Fibroblast of skin of right biceps (primary cell): ENCODE results near the gene SLC35B3.
"Not testable (repeated sequence)": the region's sequence is repeated elsewhere in the genome, so short reads cannot be mapped to it uniquely, and the experiment has no call there.

ENCODE experiments used
- DNase-seq: peaks from one replicate; pipeline ENCODE4 v3.0.0-alpha.2; 2013

The SLC35B3 gene

DNA sequence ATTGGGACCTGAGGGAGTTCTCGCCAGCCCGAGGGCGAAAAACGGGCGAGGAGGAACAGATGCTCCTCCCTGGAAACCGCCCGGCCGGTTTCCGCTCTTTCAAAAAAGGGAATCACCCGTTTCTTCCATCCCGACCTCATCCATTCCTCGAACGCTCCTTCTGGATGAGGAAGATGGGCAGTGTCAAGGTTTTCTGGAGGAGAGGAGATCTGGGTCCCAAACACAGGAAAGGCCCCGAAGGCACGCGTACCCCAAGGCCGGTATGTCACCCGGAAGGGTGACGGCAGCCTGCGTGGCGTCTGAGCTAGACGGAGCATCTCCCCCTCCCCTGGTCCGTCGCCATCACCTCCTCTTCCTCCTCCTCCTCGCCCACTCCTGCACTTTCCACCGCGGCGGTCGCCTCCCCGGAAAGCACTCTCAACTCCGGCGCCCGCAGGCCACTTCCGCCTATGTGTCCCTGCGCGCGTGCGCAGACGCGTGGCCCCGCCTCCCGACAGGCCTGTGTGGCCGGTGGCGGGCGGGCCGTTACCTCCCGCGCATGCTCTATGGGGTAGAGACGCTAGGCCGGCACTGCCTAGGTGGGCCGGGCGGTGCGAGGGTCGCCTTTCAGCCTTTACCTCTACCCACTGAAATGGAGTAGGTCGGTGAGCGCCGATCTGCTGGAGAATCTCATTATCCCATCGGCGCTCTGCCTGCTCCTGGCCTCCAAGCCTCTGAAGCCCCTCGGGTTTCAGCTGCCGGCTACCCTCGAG is at the start of gene SLC35B3:
Gene SLC35B3 (minus strand): TSS at position 453 of the 752 bp plus-strand sequence.
- DNase-seq: peak; percentile 94

DNA sequence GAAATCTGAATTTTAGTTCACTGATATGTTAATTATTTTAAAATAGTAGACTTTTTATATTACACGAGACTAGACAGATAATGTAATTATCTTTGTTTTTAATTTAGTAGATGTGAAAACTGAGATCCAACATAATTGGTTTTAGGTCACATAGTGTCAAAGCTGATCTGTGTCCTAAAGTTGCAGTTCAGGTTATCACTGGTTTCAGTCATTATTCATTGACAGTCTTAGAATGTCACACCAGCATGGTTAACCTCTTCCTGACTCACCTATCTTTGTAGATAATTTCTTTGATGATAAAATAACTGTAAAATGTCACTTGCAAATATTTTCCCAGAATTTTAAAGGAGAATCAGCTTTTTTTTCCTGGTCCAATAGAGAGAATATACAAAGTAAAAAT is 48.3 kb upstream of the SLC35B3 start:
- DNase-seq: no peak

DNA sequence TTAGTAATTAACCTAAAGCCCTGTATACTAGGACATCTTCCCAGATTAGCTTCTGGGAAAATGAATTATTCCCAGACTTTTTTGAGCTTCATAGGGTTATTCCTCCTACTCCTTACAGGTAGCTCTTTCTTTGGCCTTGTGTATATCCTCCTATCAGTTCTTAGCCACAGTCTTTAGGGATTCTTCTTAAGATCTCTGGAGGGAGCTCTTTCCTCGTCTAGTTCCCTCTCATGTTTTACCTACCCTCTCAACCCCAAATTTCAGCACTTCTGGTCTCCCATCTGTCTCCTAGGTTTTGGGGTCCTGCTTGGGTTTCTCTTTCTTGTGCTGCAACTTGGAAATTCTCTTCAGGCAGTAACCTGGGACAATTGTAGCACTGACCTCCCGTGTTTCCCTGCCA is 46.4 kb upstream of the SLC35B3 start:
- DNase-seq: no peak

DNA sequence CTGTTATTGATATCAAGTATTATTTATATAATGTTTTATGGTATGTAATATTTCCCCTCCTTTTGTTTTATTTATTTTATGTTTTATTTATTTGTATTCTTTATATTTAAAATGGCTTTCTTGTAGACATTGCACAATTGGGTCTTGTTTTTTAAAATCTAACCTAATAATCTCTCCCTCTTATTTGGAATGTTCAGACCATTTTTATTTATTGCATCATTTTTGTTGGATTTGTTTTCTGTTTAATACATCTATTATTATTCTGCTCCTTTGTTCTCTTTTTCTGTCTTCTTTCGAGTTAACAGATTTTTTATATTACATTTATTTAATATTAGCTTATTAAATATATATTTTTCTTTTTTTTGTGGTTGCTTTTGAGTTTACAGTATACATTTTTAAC is 43.1 kb upstream of the SLC35B3 start:
- no peak for DNase-seq

DNA sequence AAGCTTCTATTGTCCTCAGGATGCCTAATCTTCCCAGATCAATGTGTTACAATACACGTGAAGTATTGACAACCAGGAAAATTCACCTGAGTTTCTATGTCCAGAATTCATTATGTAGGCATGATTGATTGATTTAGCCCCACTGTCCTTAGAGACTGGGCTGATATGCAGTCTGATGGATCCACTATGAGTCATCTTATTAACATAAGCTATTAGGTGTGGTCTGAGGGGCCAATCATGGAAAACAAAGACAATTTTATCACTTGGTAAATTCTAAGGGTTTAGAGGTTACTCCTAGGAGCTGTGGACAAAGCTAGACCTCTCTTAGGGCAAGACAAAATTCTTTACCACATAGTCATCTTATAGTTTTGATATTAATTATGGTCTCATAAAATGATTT is 41.3 kb upstream of the SLC35B3 start:
- DNase-seq: no peak

DNA sequence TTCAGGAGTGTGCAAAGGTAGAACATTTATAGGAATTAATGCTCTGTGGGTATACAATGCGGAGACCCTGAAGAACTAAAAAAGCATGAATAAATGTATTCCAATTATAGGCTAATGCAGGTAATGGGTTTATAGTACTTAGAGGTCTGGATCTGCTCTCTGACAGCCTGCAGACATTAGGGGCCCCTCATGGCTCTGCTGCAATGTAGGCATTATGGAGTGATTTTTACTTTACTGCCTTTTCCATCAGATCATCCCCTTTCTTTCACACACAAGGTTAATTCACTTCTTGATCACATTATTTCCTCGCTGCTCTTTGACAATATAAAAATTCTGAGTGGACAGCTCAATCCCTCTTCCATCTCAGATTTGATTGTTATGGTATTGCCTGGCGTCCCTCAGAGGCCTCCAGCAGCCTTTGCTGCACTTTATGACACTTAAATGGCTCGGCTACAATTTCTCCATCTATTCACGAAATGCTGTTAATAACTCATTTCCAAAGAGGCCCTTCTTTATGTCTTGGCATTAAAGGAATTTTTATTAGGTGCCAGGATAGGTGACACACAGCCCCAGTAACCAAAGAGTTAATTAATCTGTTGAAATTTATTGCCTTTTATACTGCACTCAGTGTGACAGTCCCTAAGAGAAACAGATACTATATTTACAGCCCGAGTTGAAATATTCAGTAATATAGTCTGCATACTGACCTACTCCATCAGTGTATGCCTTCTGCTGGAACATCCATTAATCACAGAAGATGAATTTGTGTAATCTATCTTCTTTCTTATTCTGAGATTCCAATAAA is 33.4 kb upstream of the SLC35B3 start:
- DNase-seq: no peak

DNA sequence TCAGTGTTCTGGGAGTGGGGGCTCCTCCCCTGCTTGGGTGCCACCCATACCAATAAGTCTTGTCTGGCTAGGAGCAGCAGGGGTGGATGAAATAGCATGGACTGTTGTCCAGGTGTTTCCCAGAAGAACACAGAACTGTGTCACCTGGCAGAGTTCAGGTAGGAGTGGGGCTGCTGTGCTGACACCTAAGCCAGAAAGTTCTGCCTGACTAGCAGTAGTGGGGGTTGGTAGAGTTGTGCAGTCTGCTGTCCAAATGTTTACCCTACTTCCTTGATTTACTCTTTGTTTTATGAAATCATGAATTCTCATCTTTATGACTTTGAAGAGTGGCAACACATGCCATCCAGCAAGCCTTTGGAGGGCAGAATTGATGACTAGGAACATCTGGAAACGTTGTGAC is 27.3 kb upstream of the SLC35B3 start:
- no peak for DNase-seq

DNA sequence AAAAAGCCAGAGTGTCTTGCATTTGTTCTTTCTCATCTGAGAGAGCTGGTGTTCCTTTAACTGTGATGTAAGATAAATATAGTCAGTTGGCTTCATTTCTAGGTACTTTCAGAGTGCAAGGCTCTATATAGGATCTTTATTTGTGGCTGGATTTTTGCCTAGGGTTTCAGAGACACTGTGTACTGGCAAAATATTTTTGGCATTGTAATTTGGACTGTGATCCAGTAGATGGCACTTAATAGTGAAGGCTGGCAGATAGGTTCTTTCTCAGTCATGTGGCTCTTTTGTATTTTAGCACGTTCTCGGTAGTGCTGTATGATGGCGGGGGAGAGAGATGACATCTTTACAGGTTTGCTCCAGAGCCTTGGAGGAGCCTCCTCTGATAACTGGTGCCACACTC is 26.8 kb upstream of the SLC35B3 start:
- DNase-seq: no peak

DNA sequence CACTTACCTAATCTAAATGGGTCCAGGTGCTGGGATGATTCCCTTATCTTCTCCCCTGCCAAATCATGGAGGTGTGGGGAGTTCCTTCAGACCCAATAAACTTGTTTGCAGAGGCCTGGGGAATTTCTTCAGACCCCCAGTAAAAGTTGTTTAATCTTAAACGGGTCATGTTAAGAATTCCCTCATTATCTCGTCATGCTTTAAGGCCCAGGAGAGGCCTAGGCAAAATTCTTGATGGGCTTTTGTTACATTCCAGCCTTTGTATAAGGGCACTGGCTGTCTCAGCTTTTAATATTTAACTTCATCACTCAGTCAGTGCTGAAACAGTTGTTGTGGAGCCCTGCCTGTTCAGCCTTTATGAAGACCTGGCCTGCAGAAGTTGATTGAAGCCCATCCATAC is 11.0 kb upstream of the SLC35B3 start:
- DNase-seq: no peak

DNA sequence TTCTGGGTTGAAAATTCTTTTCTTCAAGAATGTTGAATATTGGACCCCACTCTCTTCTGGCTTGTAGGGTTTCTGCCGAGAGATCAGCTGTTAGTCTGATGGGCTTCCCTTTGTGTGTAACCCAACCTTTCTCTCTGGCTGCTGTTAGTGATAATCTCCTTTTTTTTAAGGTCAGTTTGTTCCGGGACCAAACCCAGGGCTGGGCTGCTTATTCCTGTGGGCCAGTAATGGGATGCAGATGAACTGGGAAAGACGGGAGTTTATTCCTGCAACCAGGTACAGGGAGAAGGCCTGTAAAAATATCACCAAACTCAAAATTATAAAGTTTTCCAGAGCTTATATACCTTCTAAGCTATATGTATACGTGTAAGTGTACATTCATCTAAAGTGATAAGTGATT is 10.6 kb upstream of the SLC35B3 start:
- DNase-seq: not testable (repeated sequence)

DNA sequence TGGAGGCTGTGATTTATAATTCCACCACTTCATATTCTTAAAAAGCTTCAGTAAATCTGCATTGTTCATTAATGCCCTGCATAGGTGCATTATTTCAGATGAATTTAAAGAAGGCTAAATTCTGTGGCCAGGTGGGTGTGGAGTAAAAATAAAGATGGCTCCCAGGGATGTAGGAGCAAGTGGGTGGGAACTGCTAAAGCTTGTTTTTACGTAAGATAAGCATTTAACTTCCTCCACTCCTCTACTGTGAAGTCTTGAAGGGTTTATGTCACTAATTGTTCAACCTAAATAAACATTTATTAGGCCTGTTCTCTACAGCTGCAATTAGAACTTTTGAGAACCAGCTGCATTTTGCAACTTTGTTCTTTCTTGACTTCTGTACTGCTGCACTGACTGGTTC is 6.8 kb upstream of the SLC35B3 start:
- DNase-seq: no peak

DNA sequence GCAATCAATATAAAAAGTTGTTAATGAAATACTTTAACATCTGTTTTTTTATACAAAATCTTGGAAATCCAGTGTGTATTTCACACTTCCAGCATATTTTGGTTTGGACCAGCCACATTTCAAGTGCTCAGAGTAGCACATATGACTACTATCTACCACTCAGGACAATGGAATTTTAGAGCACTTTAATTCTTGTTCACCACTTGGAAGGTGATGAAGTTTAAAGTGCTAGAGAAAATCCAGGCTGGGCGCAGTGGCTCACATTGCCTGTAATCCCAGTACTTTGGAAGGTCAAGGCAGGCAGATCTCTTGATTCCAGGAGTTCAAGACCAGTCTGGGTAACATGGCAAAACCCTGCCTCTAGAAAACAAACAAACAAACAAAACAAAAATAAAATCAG is 6.1 kb upstream of the SLC35B3 start:
- DNase-seq: peak; percentile 2

DNA sequence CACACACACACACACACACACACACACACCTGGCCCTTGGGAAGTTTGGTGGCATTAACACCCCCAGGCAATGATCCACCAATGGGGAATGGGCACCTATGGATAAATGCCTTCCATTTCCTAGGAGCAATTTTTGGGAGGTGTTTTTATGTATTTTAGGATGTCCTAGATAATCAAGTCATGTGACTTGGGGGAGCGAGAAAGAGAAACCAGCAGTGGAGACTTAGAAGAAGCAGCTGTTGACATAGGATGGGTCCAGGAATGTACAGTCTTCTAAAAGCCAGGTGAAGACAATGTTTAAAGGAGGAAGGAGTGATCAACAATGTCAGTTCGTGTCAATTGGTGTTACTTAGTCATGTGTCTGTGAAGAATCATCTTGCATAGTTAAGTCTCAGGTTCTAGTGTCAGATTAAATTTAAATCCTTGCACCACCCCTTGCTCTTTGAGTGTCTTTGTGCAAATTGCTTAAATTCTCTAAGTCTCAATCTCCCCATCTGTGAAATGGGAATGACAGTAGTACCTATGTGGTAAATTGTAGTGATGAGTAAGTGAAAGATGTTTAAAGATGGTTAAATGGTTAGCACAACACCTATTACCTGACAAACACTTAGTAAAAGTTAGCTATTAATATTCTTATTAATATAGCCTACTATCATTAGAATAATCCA is 4.4 kb upstream of the SLC35B3 start:
- no peak for DNase-seq

DNA sequence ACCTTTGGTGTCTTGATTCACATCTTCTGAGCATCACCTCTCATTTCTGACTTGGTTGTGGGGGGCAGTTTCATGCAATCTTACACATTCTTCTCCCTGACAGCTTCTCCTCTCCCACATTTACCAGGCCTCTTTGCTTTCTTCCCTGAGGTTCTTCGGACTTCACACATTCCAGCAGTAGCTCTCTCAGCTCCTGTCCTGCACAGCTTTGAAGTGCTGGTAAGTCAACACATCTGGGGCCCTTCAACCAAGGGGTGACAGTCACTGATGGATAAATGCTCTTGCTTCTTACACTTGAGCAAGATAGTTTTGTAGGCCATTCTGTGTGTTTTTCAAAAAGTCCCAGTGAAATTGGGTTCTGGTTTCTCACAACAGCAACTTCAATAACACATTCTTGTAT is 2.5 kb upstream of the SLC35B3 start:
- DNase-seq: no peak

DNA sequence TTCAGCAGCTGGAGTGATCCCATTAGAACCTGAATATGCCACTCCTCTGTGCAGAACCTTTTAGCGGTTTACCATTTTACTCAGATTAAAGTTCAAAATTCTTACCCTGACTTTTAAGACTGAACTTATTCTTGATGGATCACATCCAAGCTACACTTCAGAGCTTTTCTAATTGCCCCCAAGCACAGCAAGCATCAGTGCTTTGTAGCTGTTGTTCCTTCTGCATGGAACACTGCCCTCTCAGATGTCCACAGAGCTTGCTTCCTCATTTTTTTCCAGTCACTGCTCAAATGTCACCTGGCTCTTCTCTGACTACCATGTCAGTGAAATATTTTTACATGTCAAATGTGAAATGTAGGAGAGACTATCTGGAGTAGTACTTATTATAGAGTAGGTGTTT is 1.6 kb upstream of the SLC35B3 start:
- no peak for DNase-seq

DNA sequence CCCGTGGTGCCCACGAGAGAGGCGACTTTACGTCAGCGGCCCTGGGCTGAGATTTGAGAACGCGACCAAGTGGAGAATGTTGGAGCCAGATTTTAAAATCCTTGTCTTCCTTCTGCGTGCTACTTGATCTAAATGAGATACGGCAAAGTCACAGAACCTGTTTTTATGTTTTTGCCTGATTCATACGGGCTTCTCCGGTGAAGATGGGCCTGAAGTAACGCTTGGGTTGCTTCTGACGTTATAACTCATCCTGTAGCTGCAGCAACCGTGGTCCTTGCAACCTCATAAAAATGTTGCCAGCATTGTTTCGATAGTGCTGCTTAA is 462 bp upstream of the SLC35B3 start:
- no peak for DNase-seq

DNA sequence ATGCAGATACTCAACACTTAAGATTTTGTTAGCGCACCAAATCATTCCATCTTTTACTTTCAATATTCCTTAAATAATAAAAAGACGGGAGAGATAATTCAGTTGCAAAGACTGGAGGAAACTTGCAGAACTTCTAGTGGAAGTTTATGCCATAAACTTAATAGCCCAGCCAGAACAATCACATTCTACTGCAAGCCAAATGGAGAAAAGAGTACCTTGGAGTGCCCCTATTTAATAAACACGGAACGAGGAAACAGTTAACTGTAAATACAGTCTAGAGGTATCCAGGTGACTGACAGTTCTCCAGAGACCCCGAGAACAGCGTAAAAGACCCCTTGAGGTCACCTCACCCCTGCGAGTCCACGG is 635 bp downstream of the SLC35B3 start:
- DNase-seq: peak; percentile 2

DNA sequence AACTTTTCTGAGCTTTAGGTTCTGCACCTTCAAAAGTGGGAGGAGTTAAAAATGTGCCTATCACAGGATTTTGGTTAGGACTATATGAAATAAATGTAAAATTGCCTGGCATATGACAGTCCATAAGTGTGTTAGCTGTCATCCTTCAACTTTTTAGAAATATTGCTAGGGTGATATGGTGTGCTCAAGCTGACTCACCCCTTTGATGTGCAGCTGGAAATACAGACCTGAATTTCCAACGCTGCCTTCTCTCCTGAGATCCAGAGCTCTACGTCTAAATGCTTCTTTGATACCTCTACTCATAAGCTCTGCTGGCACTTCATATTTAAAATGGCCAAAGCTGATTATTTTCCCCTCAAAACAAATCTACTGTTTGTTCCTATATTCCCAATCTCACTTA is 2.7 kb downstream of the SLC35B3 start:
- DNase-seq: peak; percentile 2

DNA sequence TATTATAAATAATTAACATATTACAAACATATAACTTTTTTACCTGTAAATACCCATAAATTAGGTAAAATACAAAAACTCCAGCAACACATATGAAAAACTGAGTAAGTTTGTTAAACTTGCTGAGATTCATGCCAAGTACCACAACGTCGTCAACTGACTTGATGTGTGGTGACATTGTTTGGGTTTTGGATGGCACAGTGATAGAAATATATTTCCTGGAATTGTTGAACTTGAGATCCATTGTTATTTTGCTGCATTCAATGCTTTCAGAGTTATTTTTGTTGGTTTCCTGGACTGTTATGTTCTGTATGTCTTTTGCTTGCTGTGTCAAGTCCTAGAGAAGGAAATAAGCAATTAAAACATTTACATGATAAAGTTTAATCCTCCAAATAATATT is 5.5 kb downstream of the SLC35B3 start:
- DNase-seq: no peak

DNA sequence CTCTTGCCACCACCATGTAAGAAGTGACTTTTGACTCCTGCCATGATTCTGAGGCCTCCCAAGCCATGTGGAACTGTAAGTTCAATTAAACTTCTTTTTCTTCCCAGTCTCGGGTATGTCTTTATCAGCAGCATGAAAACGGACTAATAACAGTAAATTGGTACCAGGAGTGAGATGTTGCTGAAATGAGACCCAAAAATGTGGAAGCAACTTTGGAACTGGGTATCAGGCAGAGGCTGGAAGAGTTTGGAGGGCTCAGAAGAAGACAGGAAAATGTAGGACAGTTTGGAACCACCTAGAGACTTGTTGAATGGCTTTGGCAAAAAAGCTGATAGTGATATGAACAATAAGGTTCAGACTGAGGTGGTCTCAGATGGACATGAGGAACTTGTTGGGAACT is 8.8 kb downstream of the SLC35B3 start:
- DNase-seq: not testable (repeated sequence)

DNA sequence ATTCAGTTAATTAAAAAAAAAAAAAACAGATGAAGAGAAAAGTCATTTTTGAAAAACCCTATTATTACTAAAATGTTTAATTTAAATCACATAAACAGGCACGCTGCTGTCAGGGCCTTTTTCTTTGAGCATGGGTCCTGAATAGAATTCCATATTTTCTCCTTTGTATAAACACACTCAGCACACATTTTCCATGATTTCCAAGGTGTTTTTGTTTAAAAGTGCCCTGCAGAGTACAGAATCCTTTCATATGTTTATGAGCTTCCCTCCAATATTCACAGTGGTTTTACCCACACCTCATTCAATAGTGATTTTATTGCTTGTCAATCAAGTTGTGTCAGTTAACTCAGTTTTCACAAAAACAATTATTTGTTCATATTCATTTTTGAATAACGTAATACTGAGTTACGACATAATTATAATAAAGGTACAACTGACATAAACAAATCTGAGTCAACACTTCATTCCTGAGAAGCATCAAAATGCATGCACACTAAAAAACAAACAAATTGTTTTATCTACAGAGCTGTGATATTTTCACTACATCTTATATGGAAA is 15.2 kb downstream of the SLC35B3 start:
- no peak for DNase-seq

DNA sequence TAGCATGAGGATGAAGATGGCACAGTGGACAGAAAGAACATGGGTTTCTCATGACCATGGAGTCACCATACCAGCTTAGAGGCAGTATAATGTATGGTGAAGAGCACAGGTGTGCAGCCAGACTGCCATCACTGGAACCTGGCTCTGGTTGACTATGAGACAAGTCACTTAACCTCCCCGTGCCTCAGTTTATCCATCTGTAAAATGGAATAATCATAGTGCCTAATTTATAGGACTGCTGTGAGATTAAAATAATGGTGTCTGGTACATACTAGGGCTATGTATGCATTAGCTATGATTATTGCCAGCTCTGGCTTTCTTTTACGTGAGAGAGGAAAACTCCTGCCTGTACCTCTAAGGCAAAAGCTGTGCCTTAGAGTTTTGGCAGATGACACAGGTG is 19.4 kb downstream of the SLC35B3 start:
- DNase-seq: no peak

DNA sequence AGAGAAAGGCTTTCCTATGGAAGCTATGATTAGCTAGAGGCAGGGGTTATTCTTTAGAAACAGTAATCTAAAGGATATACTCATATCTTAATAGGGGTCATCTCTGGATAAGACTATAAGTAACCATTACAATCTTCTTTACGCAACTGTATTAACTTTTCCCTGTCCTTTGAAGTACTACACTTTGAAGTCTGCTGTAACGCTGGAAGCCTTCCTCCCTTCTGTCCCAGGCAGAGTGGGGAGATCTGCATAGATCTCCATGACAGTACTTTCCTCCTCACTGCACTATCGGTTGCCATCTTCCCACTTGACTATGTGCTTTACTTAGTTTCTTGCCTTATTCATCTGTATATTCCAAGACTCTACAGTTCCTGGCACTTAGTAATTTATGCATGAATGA is 20.1 kb downstream of the SLC35B3 start:
- DNase-seq: no peak

DNA sequence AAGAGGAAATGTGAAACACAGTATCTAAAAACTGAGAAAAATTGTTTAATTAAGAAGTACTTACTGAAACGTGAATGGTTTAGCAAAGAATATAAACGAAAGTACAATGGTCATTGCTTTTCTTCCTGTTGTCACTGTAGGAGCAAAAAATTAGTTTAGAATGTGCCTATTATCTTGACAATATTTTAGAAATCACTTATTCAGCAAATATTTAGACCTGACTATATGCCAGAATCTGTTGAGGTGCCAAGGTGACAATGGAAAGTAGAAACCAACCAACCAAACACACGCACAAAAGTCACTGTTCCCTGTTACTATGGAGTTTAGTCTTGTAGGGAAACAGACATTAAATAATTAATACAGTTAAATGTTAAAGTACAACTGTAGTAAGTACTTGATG is 20.5 kb downstream of the SLC35B3 start:
- DNase-seq: no peak
